HAP-1 (cell line): ENCODE results near the gene PIK3R6.

Experiments used
- DNase-seq, 2 experiments: peaks; one replicate each; pipeline ENCODE4 v3.0.0-alpha.2; 2016 to 2020; ENCODE audit warnings: low spot score in 2 of 2
- H3K27me3 ChIP-seq: fragments of 250-450 bp; sonication (Bioruptor Pico); 2 replicates; pipeline ENCODE4 v1.5.1; 2020; ENCODE audit warnings: low read depth, mild to moderate bottlenecking, moderate library complexity
- H3K36me3 ChIP-seq: fragments of 250-450 bp; sonication (Bioruptor Pico); replicated peaks from 2 replicates; pipeline ENCODE4 v1.5.1; 2020; ENCODE audit warnings: mild to moderate bottlenecking
- H3K4me1 ChIP-seq: fragments of 250-450 bp; sonication (Bioruptor Pico); 2 replicates; pipeline ENCODE4 v1.5.1; 2020; ENCODE audit warnings: mild to moderate bottlenecking
- H3K4me3 ChIP-seq: fragments of 250-450 bp; sonication (Bioruptor Pico); 2 replicates; pipeline ENCODE4 v1.5.1; 2020; ENCODE audit warnings: mild to moderate bottlenecking, moderate library complexity
- H3K9me3 ChIP-seq: fragments of 250-450 bp; sonication (Bioruptor Pico); 2 replicates; pipeline ENCODE4 v1.5.1; 2020; ENCODE audit warnings: mild to moderate bottlenecking, moderate library complexity
- in situ Hi-C: fragments of 300-500 bp; cut with MboI; formaldehyde crosslinking; loops from 3 replicates; pipeline ENCODE4 v1.14.3; 2020; ENCODE audit warnings: low sequenced_read_pairs, inconsistent platforms, mixed read lengths

The PIK3R6 gene

DNA sequence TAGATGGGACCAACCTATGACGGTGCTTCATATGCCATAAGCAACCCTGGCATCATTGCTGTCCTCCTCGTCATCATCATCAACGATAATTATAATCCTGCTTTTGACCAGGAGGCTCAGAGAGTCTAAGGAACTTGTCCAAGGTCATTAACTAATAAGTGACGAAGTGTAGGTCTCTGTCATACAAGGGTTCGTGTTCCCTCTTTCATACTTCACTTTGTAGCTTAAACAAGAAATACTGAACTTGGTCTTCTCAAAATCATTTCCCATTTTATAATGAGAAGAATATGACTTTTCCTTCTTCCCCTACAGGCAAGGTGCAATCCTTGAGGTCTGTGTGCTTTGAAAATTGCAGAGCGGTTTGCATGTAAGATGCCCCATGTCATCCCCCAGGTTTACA lies 31.2 kb upstream of the PIK3R6 start:
- Histone ChIP-seq H3K4me3 (no peak overlapping the region), H3K9me3 (no peaks in the 10 kb centered on the region), H3K27me3 (no peaks in the 10 kb centered on the region), H3K36me3 (no peaks in the 10 kb centered on the region), H3K4me1 (no peaks in the 10 kb centered on the region)
- DNase-seq = no peak
- in situ Hi-C loops = no loop called here

DNA sequence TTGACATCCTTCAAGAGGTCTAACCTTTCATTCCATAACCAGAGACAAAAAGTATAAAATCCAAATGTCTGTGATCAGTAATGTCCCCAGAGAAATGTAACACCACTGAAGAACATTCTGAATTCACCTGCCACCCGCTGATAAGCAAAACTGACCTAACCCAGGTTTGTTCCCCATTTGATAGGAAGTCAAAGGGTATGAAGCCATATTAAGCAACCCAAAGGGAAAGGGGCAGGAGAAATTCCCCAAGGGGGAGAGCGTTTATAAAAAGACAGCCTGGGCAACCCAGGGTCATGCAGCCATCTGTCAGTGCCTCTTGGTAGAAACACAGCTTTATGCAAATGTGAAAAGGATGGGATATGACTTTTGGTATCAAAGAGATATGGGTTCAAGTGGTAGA lies 30.7 kb upstream of the PIK3R6 start:
- no peak for DNase-seq
- no peaks in the 10 kb centered on the region for H3K36me3 ChIP-seq
- no peaks in the 10 kb centered on the region for H3K4me1 ChIP-seq
- H3K4me3 ChIP-seq = no peak overlapping the region
- H3K27me3 ChIP-seq = no peaks in the 10 kb centered on the region
- no peaks in the 10 kb centered on the region for H3K9me3 ChIP-seq
- in situ Hi-C loops = no loop called here

DNA sequence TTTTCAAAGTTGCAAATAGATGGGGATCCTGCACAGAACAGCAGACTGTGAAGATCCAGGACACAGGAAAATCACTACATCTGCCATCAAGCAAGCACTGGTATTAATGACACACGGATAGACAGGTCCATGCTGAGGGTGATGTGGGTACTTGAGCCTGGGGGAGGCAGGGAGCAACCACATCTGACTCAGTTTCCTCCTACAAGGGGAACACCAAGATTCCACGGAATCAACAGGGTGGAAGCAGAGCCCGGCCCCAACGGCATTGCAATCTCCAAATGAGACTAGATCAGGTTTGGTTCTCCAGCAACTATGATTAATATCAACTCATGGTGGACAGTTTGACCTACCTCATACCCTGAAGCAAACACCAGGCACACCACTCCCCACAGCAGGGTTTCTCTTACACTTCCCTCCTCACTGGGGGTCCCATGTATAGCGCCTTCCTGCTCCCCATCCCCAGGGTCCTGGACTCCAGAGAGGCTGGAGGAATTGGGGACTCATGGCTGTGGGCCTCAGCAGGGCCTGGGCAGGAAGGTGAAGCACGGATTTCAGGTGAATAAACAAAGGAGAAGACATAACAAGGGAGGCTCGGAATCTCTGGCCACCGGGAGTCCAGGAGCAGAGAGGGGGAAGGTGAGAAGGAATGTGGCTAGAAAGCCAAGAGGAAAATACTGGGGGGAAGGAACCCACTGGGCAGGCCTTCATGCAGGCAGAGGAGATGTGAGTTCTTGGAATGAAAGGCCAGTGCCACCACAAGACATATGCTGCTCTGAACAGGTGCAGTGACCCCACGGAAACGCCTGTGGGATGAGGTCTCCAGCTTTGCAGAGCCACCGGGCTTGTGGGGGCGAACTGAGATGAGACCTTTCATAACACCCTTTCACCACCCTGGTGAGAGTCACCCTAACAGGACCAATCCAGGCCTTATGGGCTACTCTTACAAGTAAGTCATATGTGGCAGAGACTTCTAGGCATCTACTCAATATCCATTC lies 29.5 kb upstream of the PIK3R6 start:
- DNase-seq = peak in 1 of 2 experiments; percentile 2
- Histone ChIP-seq H3K4me1 (no peaks in the 10 kb centered on the region), H3K4me3 (no peak overlapping the region), H3K27me3 (no peaks in the 10 kb centered on the region), H3K36me3 (no peaks in the 10 kb centered on the region), H3K9me3 (no peaks in the 10 kb centered on the region)
- in situ Hi-C loops = no loop called here

DNA sequence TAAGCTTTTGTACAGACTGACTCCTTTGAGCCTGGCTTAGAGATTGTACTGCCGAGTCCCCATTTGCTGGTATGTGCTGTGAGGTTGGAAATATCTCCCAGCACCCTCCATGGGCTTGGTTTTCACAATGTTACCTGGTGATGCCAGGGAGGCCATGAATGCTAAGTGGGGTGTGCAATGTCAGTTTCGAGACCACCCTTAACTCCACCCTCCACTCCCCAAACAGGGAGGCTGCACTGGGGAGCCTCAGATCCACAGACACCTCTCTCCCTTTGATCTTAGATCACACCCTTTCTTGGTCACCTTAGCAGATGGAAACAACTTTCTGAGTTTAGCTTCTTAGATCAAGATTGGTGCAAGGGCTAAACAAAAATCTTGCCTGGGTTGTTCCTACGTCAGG lies 28.6 kb upstream of the PIK3R6 start:
- no peak for DNase-seq
- no peaks in the 10 kb centered on the region for H3K4me1 ChIP-seq
- in situ Hi-C loops = no loop called here
- no peaks in the 10 kb centered on the region for H3K9me3 ChIP-seq
- H3K36me3 ChIP-seq = no peaks in the 10 kb centered on the region
- H3K4me3 ChIP-seq = no peak overlapping the region
- no peaks in the 10 kb centered on the region for H3K27me3 ChIP-seq

DNA sequence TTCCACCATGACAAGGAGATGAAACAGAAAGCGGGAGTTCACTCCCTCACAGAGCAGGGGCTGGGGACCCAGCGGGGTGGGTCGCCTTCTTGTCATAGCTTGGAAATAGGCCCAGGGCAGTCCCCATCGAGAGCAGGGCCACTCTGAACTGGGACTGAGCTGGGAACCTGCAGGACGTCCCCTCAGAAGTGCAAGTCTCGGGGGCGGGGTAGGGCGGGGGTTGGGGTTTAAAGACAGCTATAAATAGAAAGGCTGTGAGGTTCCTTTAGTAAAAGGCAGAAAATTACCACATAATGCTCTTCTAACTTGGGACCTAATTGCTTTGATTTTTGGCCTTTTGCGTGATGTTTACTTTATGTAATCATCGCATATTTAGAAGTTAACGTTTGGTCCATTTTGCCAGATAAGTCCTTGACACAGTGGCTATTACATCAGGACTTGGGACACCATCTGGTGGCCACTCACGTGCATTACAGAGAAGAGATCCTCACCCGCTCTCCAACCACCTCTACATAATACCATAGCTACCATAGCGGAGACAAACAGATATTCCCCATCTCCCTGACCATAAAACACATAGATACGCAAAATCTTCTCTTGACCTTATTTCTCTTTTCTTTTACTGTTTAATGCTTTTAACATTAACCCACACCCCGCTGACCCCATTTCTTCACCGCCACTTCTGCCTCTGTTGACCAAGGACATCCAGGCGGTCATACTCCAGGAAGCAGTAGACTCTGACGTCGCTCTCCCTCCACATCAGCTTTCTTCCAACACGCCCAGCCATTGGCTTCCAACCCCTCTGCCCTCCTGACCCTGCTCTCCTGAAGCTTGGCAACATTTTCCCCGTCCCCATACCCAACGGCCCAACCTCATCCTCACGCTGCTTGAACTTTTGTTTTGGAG lies 27.5 kb upstream of the PIK3R6 start:
- Histone ChIP-seq H3K9me3 (no peaks in the 10 kb centered on the region), H3K4me1 (no peaks in the 10 kb centered on the region), H3K4me3 (no peak overlapping the region), H3K27me3 (no peaks in the 10 kb centered on the region), H3K36me3 (no peaks in the 10 kb centered on the region)
- peak; percentile 57 to 68 for DNase-seq
- in situ Hi-C loops = no loop called here

DNA sequence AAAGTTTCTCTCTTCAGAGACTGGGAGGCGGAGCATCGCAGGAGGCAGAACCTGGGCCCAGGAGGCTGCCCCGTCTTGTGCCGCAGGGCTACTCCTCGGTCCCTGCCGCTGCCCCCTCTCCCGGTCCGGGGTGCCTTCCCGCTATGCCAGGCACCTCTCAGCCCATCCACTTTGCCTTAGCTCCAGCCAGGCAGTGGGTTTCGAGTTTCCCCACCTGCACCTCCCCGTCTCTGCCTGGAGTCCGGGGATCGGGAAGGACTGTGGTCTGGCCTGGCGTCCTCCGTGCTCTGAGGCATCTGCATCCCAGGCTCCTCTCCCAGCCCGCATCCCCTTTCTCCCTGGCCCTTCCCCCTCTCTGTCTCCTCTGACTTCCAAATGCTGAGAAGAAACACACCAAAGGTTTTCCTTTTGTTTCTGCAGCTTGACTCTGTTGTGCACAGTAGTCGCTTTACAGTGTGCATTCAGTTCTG lies 26.8 kb upstream of the PIK3R6 start:
- Histone ChIP-seq H3K4me1 (no peaks in the 10 kb centered on the region), H3K4me3 (no peak overlapping the region)
- in situ Hi-C loops = no loop called here

DNA sequence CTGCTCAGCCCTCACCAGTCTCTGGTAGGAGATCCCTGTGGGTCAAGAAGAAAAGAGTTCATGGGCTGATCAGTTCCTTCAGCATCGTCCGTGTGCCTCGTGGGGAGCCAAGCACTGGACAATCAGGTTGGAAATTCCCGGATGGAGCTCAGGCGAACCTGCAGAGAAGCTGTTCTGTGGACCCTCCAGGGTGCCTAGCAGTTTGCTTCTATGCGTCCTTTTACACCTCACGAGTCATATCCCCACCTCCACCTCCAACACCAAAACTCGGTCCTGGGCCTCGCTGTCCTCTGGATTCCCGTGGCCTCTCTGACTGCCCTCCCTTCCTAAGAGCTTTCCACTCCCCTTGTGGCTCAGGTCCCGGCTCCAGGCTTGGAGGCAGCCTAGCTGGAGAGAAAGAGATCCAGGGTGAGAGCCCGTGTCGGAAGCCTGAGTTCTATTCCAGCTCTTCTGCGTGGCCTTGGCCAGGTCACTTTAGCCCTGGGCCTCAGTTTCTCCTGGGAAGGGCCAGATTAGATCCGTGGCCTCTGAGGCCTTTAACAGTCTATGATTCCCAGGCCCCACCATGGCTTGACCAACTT lies 26.2 kb upstream of the PIK3R6 start:
- in situ Hi-C loops = no loop called here

More for the DNA sequence above, 26.8 kb upstream of the PIK3R6 start:
- Histone ChIP-seq H3K9me3 (no peaks in the 10 kb centered on the region), H3K27me3 (no peaks in the 10 kb centered on the region), H3K36me3 (no peaks in the 10 kb centered on the region)
- DNase-seq = no peak

DNA sequence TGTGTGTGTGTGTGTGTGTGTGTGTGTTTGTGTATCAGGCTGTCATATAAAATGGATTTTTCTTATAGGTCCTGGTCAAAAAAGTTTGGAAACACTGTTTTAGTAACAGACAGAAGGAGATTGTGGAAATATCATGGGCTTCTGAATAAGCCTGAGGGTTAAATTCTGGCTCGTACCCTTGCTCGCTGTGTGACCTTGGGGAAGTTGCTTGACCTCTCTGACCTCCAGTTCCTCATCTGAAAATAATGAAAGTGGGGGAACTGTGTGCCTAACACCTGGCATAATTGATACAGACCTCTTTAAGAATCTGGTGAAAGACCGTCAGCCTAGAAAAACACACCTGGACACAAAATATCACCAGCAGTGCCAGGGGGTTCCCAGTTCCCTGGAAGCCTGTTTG lies 25.6 kb upstream of the PIK3R6 start:
- H3K36me3 ChIP-seq = no peaks in the 10 kb centered on the region

More for the DNA sequence above, 26.2 kb upstream of the PIK3R6 start:
- no peak for DNase-seq
- Histone ChIP-seq H3K4me3 (no peak overlapping the region), H3K36me3 (no peaks in the 10 kb centered on the region), H3K9me3 (no peaks in the 10 kb centered on the region), H3K27me3 (no peaks in the 10 kb centered on the region), H3K4me1 (no peaks in the 10 kb centered on the region)

DNA sequence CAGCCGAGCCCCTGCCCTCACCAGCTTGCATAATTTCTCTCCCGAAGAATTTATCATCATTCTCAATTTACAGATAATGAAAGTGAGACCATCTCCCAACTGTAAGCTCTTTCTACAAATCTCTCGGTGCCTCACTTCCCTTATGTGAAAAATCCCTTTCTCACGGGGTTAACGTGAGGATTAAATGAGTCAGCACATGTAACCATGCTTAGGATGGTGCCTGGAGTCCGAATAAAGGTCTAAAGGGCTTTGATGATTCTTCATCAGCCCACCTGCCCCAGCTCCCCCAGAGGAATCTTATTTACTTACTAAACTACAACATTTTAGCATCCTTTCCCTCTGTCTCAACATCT lies 24.8 kb upstream of the PIK3R6 start:
- H3K4me3 ChIP-seq = no peak overlapping the region
- no peak for DNase-seq
- H3K27me3 ChIP-seq = no peaks in the 10 kb centered on the region
- no peaks in the 10 kb centered on the region for H3K9me3 ChIP-seq
- H3K4me1 ChIP-seq = no peaks in the 10 kb centered on the region
- in situ Hi-C loops = no loop called here
- H3K36me3 ChIP-seq = no peaks in the 10 kb centered on the region

More for the DNA sequence above, 25.6 kb upstream of the PIK3R6 start:
- DNase-seq = no peak
- Histone ChIP-seq H3K4me3 (no peak overlapping the region), H3K9me3 (no peaks in the 10 kb centered on the region), H3K27me3 (no peaks in the 10 kb centered on the region), H3K4me1 (no peaks in the 10 kb centered on the region)
- in situ Hi-C loops = no loop called here

DNA sequence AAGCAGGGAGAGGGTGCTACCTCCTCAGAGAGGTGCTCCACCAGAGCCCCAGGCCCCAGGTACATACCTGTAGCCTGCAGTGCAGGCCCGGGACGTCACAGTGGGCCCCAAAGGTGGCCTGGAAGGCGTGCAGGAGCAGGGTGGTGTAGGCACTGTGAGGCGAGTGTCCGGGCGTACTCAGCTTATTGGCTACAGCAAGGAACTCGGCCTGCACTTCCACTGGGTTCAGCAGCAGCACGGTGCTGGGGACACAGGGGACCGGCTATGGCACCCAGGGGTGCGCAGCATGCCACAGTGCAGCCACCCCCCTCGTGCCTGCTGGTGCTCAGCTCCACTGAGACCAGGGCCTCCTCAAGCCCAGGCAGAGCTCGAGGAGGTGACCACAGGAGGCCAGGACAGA lies 23.2 kb upstream of the PIK3R6 start:
- H3K27me3 ChIP-seq = no peaks in the 10 kb centered on the region
- in situ Hi-C loops = no loop called here

DNA sequence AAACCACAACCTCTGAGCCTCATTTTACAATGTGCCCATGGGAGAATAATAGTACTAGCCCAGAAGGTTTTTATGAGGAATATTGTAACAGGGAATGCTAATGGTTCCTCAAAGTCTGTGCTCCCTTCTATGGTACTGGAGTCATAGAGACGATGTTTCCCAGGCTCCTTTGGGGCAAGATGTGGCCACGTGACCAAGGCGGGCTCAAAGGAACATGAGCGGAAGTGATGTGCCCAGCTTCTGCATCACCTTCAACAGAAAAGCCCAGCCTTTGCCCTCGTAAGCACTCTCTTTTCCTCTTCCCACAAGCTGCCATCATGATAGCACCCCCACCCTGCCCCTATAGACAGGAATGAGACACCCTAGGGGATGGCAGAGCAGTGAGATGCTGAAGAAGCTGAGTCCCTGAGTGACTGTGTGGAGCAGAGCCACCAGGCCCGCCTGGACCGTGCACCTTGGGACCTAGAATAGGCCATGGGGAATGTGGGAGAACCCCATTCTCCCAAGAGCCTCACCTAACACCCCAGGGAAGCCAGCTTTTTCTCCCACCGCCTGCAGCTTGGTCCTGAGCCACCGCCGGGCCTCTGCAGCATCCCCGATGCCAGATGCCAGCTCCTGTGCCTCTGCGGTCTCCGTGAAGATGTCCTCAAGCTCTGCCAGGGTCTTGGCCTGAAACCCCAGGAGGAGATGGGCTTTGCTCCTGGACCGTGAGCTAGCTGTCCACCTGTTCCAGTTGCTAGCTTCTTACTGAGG lies 22.2 kb upstream of the PIK3R6 start:
- H3K36me3 ChIP-seq = no peaks in the 10 kb centered on the region
- H3K9me3 ChIP-seq = no peaks in the 10 kb centered on the region
- no peak overlapping the region for H3K4me3 ChIP-seq
- no peak for DNase-seq
- in situ Hi-C loops = no loop called here
- no peaks in the 10 kb centered on the region for H3K4me1 ChIP-seq
- H3K27me3 ChIP-seq = no peaks in the 10 kb centered on the region

More for the DNA sequence above, 23.2 kb upstream of the PIK3R6 start:
- DNase-seq = no peak
- Histone ChIP-seq H3K36me3 (no peaks in the 10 kb centered on the region), H3K9me3 (no peaks in the 10 kb centered on the region), H3K4me3 (no peak overlapping the region), H3K4me1 (no peaks in the 10 kb centered on the region)

DNA sequence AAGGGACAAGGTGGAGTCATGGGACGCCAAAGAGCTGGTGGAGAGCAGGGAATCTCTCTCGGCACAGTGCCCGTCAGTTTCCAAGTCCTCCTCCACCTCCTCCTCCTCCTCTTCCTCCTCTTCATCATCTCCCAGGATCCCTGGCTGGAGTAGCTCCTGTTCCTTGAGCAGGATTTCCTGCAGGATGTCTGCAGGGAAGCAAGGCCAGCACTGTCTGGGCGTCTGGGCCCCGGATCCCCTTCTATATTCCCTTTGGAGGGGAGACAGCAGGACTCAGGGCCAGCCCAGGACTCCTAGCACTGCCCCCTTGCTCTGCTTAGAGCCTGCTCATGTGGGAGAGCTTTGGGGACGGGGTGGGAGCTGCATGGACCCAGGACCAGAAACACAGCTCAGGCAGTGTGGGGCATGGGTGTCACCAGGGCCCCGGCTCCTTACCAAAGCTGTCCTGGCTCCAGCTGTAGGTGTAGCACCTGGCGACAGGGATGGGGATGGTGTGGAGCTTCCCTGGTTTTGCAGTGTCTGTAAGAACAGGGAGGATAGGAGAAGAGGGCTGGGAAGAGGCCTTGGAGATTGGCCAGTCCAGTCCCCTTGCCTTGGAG lies 21.3 kb upstream of the PIK3R6 start:
- Histone ChIP-seq H3K4me3 (no peak overlapping the region), H3K9me3 (no peaks in the 10 kb centered on the region), H3K36me3 (no peaks in the 10 kb centered on the region), H3K27me3 (no peaks in the 10 kb centered on the region), H3K4me1 (no peaks in the 10 kb centered on the region)
- DNase-seq = no peak
- in situ Hi-C loops = no loop called here
